IPS-NIHi11 (cell line): ENCODE results near the gene C8A.

Source experiments
- DNase-seq: peaks from one replicate; pipeline ENCODE4 v3.0.0; 2012; ENCODE audit warnings: mixed read lengths, low spot score

C8A gene

GRCh38 chr1:56967355-56967754, 112.8 kb downstream of the C8A start:
- no peak for DNase-seq
